Cardiac fibroblast (primary cell): ENCODE results near the gene TM9SF4.

Experiments used
- DNase-seq, 2 donors: peaks; one replicate each; pipeline versions ENCODE4 v3.0.0 to v3.0.0-alpha.2; 2010; ENCODE audit warnings: low read depth in 2 of 2
- H3K4me3 ChIP-seq, 2 donors: replicated peaks in 1 of 2; 1 replicate in 1 of 2; 2 replicates in 1 of 2; pipeline ENCODE4 v1.5.1; 2011; ENCODE audit warnings: low read depth in 2 of 2, low read length in 2 of 2, mild to moderate bottlenecking in 2 of 2, moderate library complexity in 1 of 2
- CTCF ChIP-seq: IDR thresholded peaks from one replicate; pipeline ENCODE4 v1.5.1; 2011; ENCODE audit warnings: low read depth, mild to moderate bottlenecking, low read length, inconsistent platforms

The TM9SF4 gene

DNA sequence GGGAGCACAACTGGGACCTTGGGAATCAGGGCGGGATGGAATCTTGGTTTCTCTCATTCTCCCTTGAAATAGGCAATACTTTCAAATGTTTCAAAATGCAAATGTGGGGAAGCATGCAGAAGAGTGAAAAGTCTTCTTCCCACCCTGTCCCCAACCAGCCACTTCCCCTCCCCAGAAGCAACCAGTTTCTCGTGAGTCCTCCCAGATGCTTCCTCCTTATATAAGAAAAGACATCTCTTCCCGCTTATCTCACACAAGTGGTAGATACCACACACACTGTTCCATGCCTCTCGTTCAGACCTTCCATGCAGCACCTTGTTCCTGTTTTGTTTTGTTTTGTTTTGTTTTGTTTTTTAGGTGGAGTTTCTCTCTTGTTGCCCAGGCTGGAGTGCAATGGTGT, 32.3 kb upstream of the TM9SF4 start:
- no peak for TF ChIP-seq CTCF
- no peak for DNase-seq

GRCh38 chr20:32078322-32078721, 31.2 kb upstream of the TM9SF4 start:
- no peak for TF ChIP-seq CTCF
- H3K4me3 ChIP-seq: no peak overlapping the region
- no peak for DNase-seq

More for the DNA sequence above, 32.3 kb upstream of the TM9SF4 start:
- H3K4me3 ChIP-seq: no peak overlapping the region

DNA sequence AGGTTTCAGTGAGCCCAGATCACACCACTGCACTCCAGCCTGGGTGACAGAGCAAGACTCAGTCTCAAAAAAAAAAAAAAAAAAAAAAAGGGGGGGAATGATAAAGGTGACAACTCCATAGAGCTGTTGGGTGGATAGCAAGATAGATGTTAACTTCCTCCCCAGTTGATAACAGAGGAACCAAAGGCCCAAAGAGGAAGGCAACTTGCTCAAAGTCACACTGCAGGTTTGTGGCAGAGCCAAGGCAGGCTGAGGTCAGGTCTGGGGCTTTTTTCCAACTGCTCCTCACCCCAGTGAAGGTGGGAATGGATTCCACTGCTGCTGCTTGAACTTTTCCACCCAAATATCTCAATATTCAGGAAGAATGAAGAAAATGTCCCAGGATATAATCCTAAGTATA, 30.7 kb upstream of the TM9SF4 start:
- DNase-seq: no peak
- no peak overlapping the region for H3K4me3 ChIP-seq
- no peak for TF ChIP-seq CTCF

GRCh38 chr20:32079655-32080109, 29.8 kb upstream of the TM9SF4 start:
- no peak for DNase-seq
- no peak for TF ChIP-seq CTCF
- H3K4me3 ChIP-seq: no peak overlapping the region

DNA sequence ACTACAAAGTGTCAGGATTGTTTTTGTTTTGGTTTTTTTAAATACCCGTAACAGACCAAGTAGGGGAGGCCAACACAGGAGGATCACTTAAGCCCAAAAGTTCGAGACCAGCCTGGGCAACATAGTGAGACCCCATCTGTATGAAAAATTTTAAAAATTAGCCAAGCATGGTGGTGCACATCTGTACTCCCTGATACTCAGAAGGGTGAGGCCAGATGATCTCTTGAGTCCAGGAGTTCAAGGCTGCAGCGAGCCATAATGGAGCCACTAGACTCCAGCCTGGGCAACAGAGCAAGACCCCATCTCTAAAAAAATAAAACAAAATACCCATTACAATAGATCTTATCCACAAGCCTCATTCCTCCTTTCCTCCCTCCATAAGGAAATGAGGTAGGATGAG, 28.7 kb upstream of the TM9SF4 start:
- TF ChIP-seq CTCF: no peak
- no peak overlapping the region for H3K4me3 ChIP-seq
- DNase-seq: no peak

DNA sequence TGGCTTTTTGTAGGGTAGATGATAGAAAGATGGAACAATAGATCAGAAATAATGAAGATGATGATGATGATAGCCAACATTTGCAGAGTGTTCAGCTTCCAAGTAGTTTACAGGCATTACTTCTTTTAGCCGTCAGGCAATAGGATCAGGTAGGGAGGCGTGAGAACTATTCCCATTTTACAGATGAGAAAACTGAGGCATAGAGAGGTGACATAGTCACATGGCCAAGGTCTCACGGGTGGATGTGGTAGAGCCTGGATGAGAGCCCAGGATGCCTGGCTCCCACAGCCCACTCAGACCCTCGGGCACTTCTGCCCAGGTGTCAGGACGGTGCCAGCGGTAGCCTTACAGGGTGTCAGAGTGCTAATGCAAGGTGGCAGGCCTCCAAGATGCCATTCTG, 26.0 kb upstream of the TM9SF4 start:
- TF ChIP-seq CTCF: no peak
- DNase-seq: no peak
- H3K4me3 ChIP-seq: no peak overlapping the region

DNA sequence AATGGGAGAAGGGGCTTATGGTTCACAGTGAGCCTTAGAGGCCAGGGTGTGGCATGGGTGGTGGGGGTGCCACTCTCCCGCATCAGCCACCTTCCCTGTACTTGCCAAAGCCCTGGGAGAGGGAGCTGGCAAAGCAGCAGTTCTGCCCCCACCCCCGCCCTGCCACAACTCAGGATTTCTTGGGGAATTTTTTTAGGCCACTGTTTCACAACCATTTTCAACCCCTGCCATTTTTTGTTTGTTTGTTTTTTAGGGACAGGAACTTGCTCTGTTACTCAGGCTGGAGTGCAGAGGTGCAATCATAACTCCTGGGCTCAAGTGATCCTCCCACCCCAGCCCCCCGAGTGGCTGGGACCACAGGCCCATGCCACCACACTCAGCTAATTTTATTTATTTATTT, 22.4 kb upstream of the TM9SF4 start:
- DNase-seq: no peak
- no peak overlapping the region for H3K4me3 ChIP-seq
- TF ChIP-seq CTCF: no peak
